IPS-20b (cell line): ENCODE results near the gene APOC4.
"Not testable (repeated sequence)": the region's sequence is repeated elsewhere in the genome, so short reads cannot be mapped to it uniquely, and the experiment has no call there.

Source experiments
- H3K27ac ChIP-seq: one replicate; pipeline ENCODE4 v1.5.1; 2013; ENCODE audit warnings: low read length
- H3K27me3 ChIP-seq: 2 replicates; pipeline ENCODE4 v1.6.1; 2013; ENCODE audit warnings: mild to moderate bottlenecking, low read length, inconsistent platforms; ENCODE audit not compliant: insufficient read depth
- H3K36me3 ChIP-seq: 2 replicates; pipeline ENCODE4 v1.6.1; 2013; ENCODE audit warnings: low read depth, mild to moderate bottlenecking, inconsistent platforms, low read length, moderate library complexity; ENCODE audit not compliant: insufficient read depth
- H3K4me1 ChIP-seq: 2 replicates; pipeline ENCODE4 v1.6.1; 2013; ENCODE audit warnings: mild to moderate bottlenecking, control low read depth, inconsistent platforms, low read length, moderate library complexity; ENCODE audit not compliant: insufficient read depth
- H3K4me3 ChIP-seq: 2 replicates; pipeline ENCODE4 v1.5.1; 2013; ENCODE audit warnings: mild to moderate bottlenecking, low read length, inconsistent platforms
- H3K9ac ChIP-seq: 2 replicates; pipeline ENCODE4 v1.6.1; 2013; ENCODE audit warnings: low read depth, mild to moderate bottlenecking, inconsistent platforms, low read length, moderate library complexity
- H3K9me3 ChIP-seq: 2 replicates; pipeline ENCODE4 v1.6.1; 2013; ENCODE audit warnings: mild to moderate bottlenecking, low read depth, low read length, inconsistent platforms; ENCODE audit not compliant: insufficient read depth

Gene APOC4

GRCh38 chr19:44968670-44969069, 26.6 kb downstream of the APOC4 start:
- peaks cover 43% of the 10 kb centered on the region for H3K36me3 ChIP-seq
- H3K27ac ChIP-seq = no peak overlapping the region
- H3K9me3 ChIP-seq = no peaks in the 10 kb centered on the region

GRCh38 chr19:44969437-44969836, 27.4 kb downstream of the APOC4 start:
- no peak overlapping the region for H3K4me3 ChIP-seq
- H3K9me3 ChIP-seq = no peaks in the 10 kb centered on the region

More at GRCh38 chr19:44968670-44969069, 26.6 kb downstream of the APOC4 start:
- H3K9ac ChIP-seq = no peak overlapping the region
- no peaks in the 10 kb centered on the region for H3K4me1 ChIP-seq
- no peaks in the 10 kb centered on the region for H3K27me3 ChIP-seq
- H3K4me3 ChIP-seq = no peak overlapping the region

GRCh38 chr19:44971451-44971850, 29.4 kb downstream of the APOC4 start:
- peaks cover 56% of the 10 kb centered on the region for H3K36me3 ChIP-seq
- H3K4me3 ChIP-seq, H3K4me1 ChIP-seq, H3K9me3 ChIP-seq, H3K27me3 ChIP-seq, H3K27ac ChIP-seq, H3K9ac ChIP-seq: not testable (repeated sequence)

More at GRCh38 chr19:44969437-44969836, 27.4 kb downstream of the APOC4 start:
- no peaks in the 10 kb centered on the region for H3K4me1 ChIP-seq
- H3K27me3 ChIP-seq = no peaks in the 10 kb centered on the region
- no peak overlapping the region for H3K9ac ChIP-seq
- H3K27ac ChIP-seq = no peak overlapping the region
- peaks cover 45% of the 10 kb centered on the region for H3K36me3 ChIP-seq

GRCh38 chr19:44972802-44973201, 30.8 kb downstream of the APOC4 start:
- Histone ChIP-seq H3K36me3 (peaks cover 65% of the 10 kb centered on the region), H3K9me3 (no peaks in the 10 kb centered on the region), H3K27me3 (no peaks in the 10 kb centered on the region), H3K4me1 (no peaks in the 10 kb centered on the region), H3K9ac (no peak overlapping the region), H3K27ac (no peak overlapping the region), H3K4me3 (no peak overlapping the region)

GRCh38 chr19:44973982-44974735, 32.1 kb downstream of the APOC4 start:
- Histone ChIP-seq H3K9ac (no peak overlapping the region), H3K36me3 (peaks cover 70% of the 10 kb centered on the region), H3K9me3 (no peaks in the 10 kb centered on the region), H3K4me1 (no peaks in the 10 kb centered on the region), H3K4me3 (no peak overlapping the region), H3K27ac (no peak overlapping the region), H3K27me3 (no peaks in the 10 kb centered on the region)

GRCh38 chr19:44974857-44975256, 32.8 kb downstream of the APOC4 start:
- H3K9me3 ChIP-seq = no peaks in the 10 kb centered on the region
- H3K9ac ChIP-seq = no peak overlapping the region
- no peaks in the 10 kb centered on the region for H3K27me3 ChIP-seq
- H3K36me3 ChIP-seq = peaks cover 74% of the 10 kb centered on the region
- no peak overlapping the region for H3K4me3 ChIP-seq
- H3K27ac ChIP-seq = no peak overlapping the region
- H3K4me1 ChIP-seq = no peaks in the 10 kb centered on the region

- Histone ChIP-seq H3K9ac (no peak overlapping the region), H3K9me3 (no peaks in the 10 kb centered on the region), H3K4me1 (no peaks in the 10 kb centered on the region), H3K36me3 (peaks cover 73% of the 10 kb centered on the region), H3K27ac (no peak overlapping the region), H3K27me3 (no peaks in the 10 kb centered on the region), H3K4me3 (no peak overlapping the region)
Observed at GRCh38 chr19:44975444-44975843, 33.4 kb downstream of the APOC4 start.

DNA sequence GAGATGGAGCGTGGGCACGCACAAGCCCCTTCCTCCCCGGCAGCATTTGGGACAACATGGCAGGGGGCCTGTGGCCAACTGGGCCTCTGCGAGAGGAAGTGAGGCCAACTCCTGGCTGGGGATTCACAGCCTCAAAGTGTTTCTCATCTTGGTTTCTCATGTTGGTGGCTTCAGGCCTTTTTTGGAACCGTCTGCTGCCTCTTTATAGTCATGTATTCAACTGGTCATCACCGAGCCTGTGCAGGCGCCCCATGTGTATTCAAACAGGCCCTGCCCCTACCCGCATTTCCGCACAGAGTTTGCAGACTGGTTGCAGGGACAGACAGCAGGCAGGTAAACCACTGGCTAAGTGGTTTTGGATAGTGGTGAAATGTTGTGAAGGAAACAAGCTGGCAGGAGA, 42.0 kb downstream of the APOC4 start:
- H3K9me3 ChIP-seq = no peaks in the 10 kb centered on the region
- no peak overlapping the region for H3K27ac ChIP-seq
- no peak overlapping the region for H3K4me3 ChIP-seq
- no peaks in the 10 kb centered on the region for H3K27me3 ChIP-seq
- peaks cover 62% of the 10 kb centered on the region for H3K36me3 ChIP-seq
- H3K9ac ChIP-seq = no peak overlapping the region
- H3K4me1 ChIP-seq = no peaks in the 10 kb centered on the region

- Histone ChIP-seq H3K27ac (no peak overlapping the region), H3K9me3 (no peaks in the 10 kb centered on the region), H3K9ac (no peak overlapping the region), H3K4me1 (no peaks in the 10 kb centered on the region), H3K4me3 (no peak overlapping the region), H3K27me3 (no peaks in the 10 kb centered on the region), H3K36me3 (peaks cover 56% of the 10 kb centered on the region)
Observed at GRCh38 chr19:44985445-44985844, 43.4 kb downstream of the APOC4 start.

DNA sequence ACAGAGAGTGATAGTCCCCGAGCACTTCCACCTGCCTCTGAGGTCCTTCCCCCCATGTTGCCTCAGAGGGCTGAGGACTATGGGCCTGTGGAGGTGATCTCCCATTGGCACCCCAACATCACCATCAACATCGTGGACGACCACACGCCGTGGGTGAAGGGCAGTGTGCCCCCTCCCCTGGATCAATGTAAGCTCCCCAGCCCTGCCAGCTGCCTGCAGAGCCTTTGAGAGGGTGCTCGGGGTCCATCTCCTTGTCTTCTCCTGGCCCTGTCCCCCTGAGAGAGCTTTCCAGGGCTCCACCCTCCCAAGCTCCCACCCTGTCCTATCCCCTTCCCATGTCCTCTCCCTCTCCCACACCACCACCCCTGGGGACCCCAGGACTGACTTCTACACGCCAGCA, 44.4 kb downstream of the APOC4 start:
- Histone ChIP-seq H3K36me3 (peaks cover 66% of the 10 kb centered on the region), H3K4me3 (no peak overlapping the region), H3K4me1 (no peaks in the 10 kb centered on the region), H3K9me3 (no peaks in the 10 kb centered on the region), H3K27me3 (no peaks in the 10 kb centered on the region), H3K9ac (no peak overlapping the region), H3K27ac (no peak overlapping the region)

- Histone ChIP-seq H3K27me3 (no peaks in the 10 kb centered on the region), H3K9me3 (no peaks in the 10 kb centered on the region), H3K9ac (no peak overlapping the region), H3K4me1 (no peaks in the 10 kb centered on the region), H3K4me3 (no peak overlapping the region), H3K27ac (no peak overlapping the region), H3K36me3 (peaks cover 67% of the 10 kb centered on the region)
Observed at GRCh38 chr19:44987148-44987675, 45.2 kb downstream of the APOC4 start.

GRCh38 chr19:44988273-44988672, 46.2 kb downstream of the APOC4 start:
- H3K9ac ChIP-seq = no peak overlapping the region
- no peak overlapping the region for H3K4me3 ChIP-seq
- no peaks in the 10 kb centered on the region for H3K4me1 ChIP-seq
- H3K27ac ChIP-seq = no peak overlapping the region
- H3K36me3 ChIP-seq = peaks cover 69% of the 10 kb centered on the region
- H3K27me3 ChIP-seq = no peaks in the 10 kb centered on the region
- no peaks in the 10 kb centered on the region for H3K9me3 ChIP-seq
